WTC11 (cell line): Measurements from ENCODE around the gene SEMA4C. TPM values are rescaled to one million over a fixed set of nuclear protein-coding genes. Genes with fewer than 3 reads are reported as not detected.

Experiments
- ATAC-seq: fragments of 200-7000 bp; cut with Tn5 transposase; 2 replicates; pipeline ENCODE4 v1.10.0; 2021; ENCODE audit warnings: mild to moderate bottlenecking, moderate library complexity
- CTCF ChIA-PET: fragments of 300-600 bp; sonication (Branson Sonifier 250); formaldehyde crosslinking; loops from one replicate; lab custom pipeline; 2021; ENCODE audit warnings: antibody characterized with exemption; lab: Charles Lee
- POLR2A ChIA-PET: fragments of 350-600 bp; sonication (Branson Sonifier 250); formaldehyde crosslinking; loops from one replicate; lab custom pipeline; 2021; ENCODE audit warnings: antibody characterized with exemption; lab: Charles Lee
- DNase-seq: peaks from one replicate; pipeline ENCODE4 v3.0.0; 2021; ENCODE audit warnings: low spot score
- H3K27ac Mint-ChIP-seq: 2 replicates; pipeline ENCODE4 v1.8.0; 2021; ENCODE audit warnings: mixed read lengths
- H3K27me3 Mint-ChIP-seq: 2 replicates; pipeline ENCODE4 v1.8.0; 2021; ENCODE audit warnings: low read depth, mild to moderate bottlenecking, moderate library complexity, mixed read lengths
- H3K36me3 Mint-ChIP-seq: 2 replicates; pipeline ENCODE4 v1.8.0; 2021; ENCODE audit warnings: mixed read lengths
- H3K4me1 Mint-ChIP-seq: 2 replicates; pipeline ENCODE4 v1.8.0; 2022; ENCODE audit warnings: mixed read lengths
- H3K4me3 Mint-ChIP-seq: 2 replicates; pipeline ENCODE4 v1.8.0; 2021; ENCODE audit warnings: mild to moderate bottlenecking, moderate library complexity, mixed read lengths
- H3K9me3 Mint-ChIP-seq: 2 replicates; pipeline ENCODE4 v1.8.0; 2021; ENCODE audit warnings: mixed read lengths
- AFF4 ChIP-seq: sonication (generic); formaldehyde crosslinking; IDR thresholded peaks from 2 replicates; pipeline ENCODE4 v1.8.1; 2023; ENCODE audit warnings: mild to moderate bottlenecking, missing genetic modification reagents, borderline replicate concordance
- AR ChIP-seq: fragments of 250-450 bp; sonication (Bioruptor Pico); IDR thresholded peaks from 2 replicates; pipeline ENCODE4 v1.9.0; 2021; ENCODE audit warnings: mild to moderate bottlenecking
- ARID4B ChIP-seq: sonication (generic); formaldehyde crosslinking; IDR thresholded peaks from 2 replicates; pipeline ENCODE4 v1.8.0; 2023; ENCODE audit warnings: missing genetic modification reagents, mild to moderate bottlenecking, borderline replicate concordance
- ATF1 ChIP-seq: sonication (generic); formaldehyde crosslinking; IDR thresholded peaks from 2 replicates; pipeline ENCODE4 v1.8.1; 2023; ENCODE audit warnings: mild to moderate bottlenecking, moderate library complexity, missing genetic modification reagents
- ATF3 ChIP-seq: sonication (generic); formaldehyde crosslinking; conservative IDR thresholded peaks from 2 replicates; pipeline ENCODE4 v1.8.1; 2022; ENCODE audit warnings: mild to moderate bottlenecking, missing genetic modification reagents
- E2F1 ChIP-seq: sonication (generic); formaldehyde crosslinking; IDR thresholded peaks from 2 replicates; pipeline ENCODE4 v1.8.0; 2022; ENCODE audit warnings: mild to moderate bottlenecking, missing genetic modification reagents
- FOXP1 ChIP-seq: sonication (generic); formaldehyde crosslinking; IDR thresholded peaks from 2 replicates; pipeline ENCODE4 v1.8.0; 2022; ENCODE audit warnings: missing genetic modification reagents, mild to moderate bottlenecking, moderate library complexity, borderline replicate concordance
- GABPB1 ChIP-seq: sonication (generic); formaldehyde crosslinking; IDR thresholded peaks from 2 replicates; pipeline ENCODE4 v1.8.1; 2023; ENCODE audit warnings: mild to moderate bottlenecking, missing genetic modification reagents
- GRHL2 ChIP-seq: fragments of 250-450 bp; sonication (Bioruptor Pico); IDR thresholded peaks from 2 replicates; pipeline ENCODE4 v1.8.0; 2022; ENCODE audit warnings: mild to moderate bottlenecking, moderate library complexity; ENCODE audit not compliant: insufficient replicate concordance, severe bottlenecking
- IRF1 ChIP-seq: sonication (generic); formaldehyde crosslinking; IDR thresholded peaks from 2 replicates; pipeline ENCODE4 v1.8.0; 2023; ENCODE audit warnings: missing genetic modification reagents
- JUN ChIP-seq: sonication (generic); formaldehyde crosslinking; IDR thresholded peaks from 2 replicates; pipeline ENCODE4 v1.8.0; 2023; ENCODE audit warnings: mild to moderate bottlenecking, missing genetic modification reagents
- MLX ChIP-seq: sonication (generic); formaldehyde crosslinking; IDR thresholded peaks from 2 replicates; pipeline ENCODE4 v1.8.1; 2023; ENCODE audit warnings: mild to moderate bottlenecking, missing genetic modification reagents, moderate library complexity
- MYBL2 ChIP-seq: sonication (generic); formaldehyde crosslinking; IDR thresholded peaks from 2 replicates; pipeline ENCODE4 v1.8.1; 2023; ENCODE audit warnings: mild to moderate bottlenecking, moderate library complexity, missing genetic modification reagents
- ZNF121 ChIP-seq: sonication (generic); formaldehyde crosslinking; IDR thresholded peaks from 2 replicates; pipeline ENCODE4 v1.8.0; 2023; ENCODE audit warnings: missing genetic modification reagents
- ZNF232 ChIP-seq: sonication (generic); formaldehyde crosslinking; IDR thresholded peaks from 2 replicates; pipeline ENCODE4 v1.8.0; 2022; ENCODE audit warnings: mild to moderate bottlenecking, missing genetic modification reagents
- ZNF281 ChIP-seq: sonication (generic); formaldehyde crosslinking; IDR thresholded peaks from 2 replicates; pipeline ENCODE4 v1.8.0; 2023; ENCODE audit warnings: mild to moderate bottlenecking, missing genetic modification reagents
- ZNF396 ChIP-seq: fragments of 250-450 bp; sonication (Bioruptor Pico); IDR thresholded peaks from 2 replicates; pipeline ENCODE4 v1.8.0; 2021; ENCODE audit warnings: mild to moderate bottlenecking, moderate library complexity, borderline replicate concordance
- total RNA-seq: library from RNA; stranded (reverse); gene quantifications from 3 replicates; pipeline ENCODE4 v1.2.3, GENCODE V29; 2021

The SEMA4C gene
- total RNA-seq, 1 experiment from 2014 or later = 81.6 TPM

GRCh38 chr2:96898135-96898505, 28.2 kb upstream of the SEMA4C start (continued):
- TF ChIP-seq AR (CRISPR knock-in tag) (no peak), GABPB1 (no peak), MYBL2 (CRISPR knock-in tag) (no peak), ATF1 (CRISPR knock-in tag) (no peak)

- no peaks in the 10 kb centered on the region; the same call in 1 of the 2 replicates for H3K27me3 Mint-ChIP-seq
- ATAC-seq (no peak), DNase-seq (no peak)
- no peaks in the 10 kb centered on the region for H3K36me3 Mint-ChIP-seq
- no peak overlapping the region for H3K4me3 Mint-ChIP-seq
- CTCF ChIA-PET = interaction anchor here (1.1 kb wide), 1 partner anchor 39 kb away, joined by 5 read pairs; the partner anchor contains the start of gene ANKRD39
- no peak for TF ChIP-seq JUN (CRISPR knock-in tag)
- TF ChIP-seq E2F1 (CRISPR knock-in tag) = no peak
- no peak for TF ChIP-seq ZNF121
- TF ChIP-seq GRHL2 (CRISPR knock-in tag) = no peak
- TF ChIP-seq AFF4 (CRISPR knock-in tag) = no peak
- no peak for TF ChIP-seq MLX (CRISPR knock-in tag)
- no peak for TF ChIP-seq FOXP1 (CRISPR knock-in tag)
- TF ChIP-seq ARID4B = no peak
- TF ChIP-seq ZNF232 = no peak
- no peak for TF ChIP-seq ATF3 (CRISPR knock-in tag)
- no peak for TF ChIP-seq ZNF281 (CRISPR knock-in tag)
- no peak for TF ChIP-seq IRF1 (CRISPR knock-in tag)
- TF ChIP-seq GABPB1 = no peak
- TF ChIP-seq ZNF396 (CRISPR knock-in tag) = no peak
- TF ChIP-seq, all 79 proteins: peak for 0
- no peaks in the 10 kb centered on the region for H3K9me3 Mint-ChIP-seq
- POLR2A ChIA-PET = no interaction called here
- H3K27ac Mint-ChIP-seq = no peak overlapping the region; the same call in 1 of the 2 replicates
- peaks cover 18% of the 10 kb centered on the region for H3K4me1 Mint-ChIP-seq
Observed at GRCh38 chr2:96897491-96898134, 27.7 kb upstream of the SEMA4C start.
